NCI-H1694 treated with DMSO at 0.1 percent for 48 hours (cell line): ENCODE measurements around the gene TMEM38A.

ENCODE experiments used
- DNase-seq: peaks from one replicate; lab custom pipeline; 2025; lab: John Stamatoyannopoulos, UW

TMEM38A gene

GRCh38 chr19:16660763-16661479 lies at the start of gene TMEM38A:
TSS of gene TMEM38A (plus strand) at chr19:16661139. CDS start at chr19:16661218, 79 bp downstream.
- DNase-seq = no peak

GRCh38 chr19:16612636-16613035 lies 48.3 kb upstream of the TMEM38A start:
- no peak for DNase-seq

GRCh38 chr19:16613841-16614240 lies 47.1 kb upstream of the TMEM38A start:
- DNase-seq = no peak

DNA sequence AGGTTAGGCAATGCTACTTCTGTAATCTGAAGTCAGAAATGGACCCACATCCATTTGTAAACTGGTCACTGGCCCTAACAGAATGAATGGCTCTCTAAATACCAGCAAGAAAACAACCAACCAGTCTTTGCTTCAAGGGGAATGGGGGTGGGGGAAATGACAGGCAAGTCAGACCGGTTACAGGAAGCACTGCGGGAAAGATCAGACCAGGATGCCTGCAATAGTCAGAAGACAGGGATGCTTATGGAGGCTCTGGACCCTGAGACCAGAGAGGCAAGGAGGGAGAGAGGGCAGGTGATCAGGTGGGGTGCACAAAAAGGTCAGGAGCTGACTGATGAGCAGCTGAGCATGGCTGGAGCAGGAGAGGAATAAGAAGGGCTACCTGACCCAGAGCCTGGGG lies 46.0 kb upstream of the TMEM38A start:
- DNase-seq = no peak

GRCh38 chr19:16615808-16616207 lies 45.1 kb upstream of the TMEM38A start:
- no peak for DNase-seq

- no peak for DNase-seq
These were observed 42.7 kb upstream of the TMEM38A start for GRCh38 chr19:16618248-16618647.

DNA sequence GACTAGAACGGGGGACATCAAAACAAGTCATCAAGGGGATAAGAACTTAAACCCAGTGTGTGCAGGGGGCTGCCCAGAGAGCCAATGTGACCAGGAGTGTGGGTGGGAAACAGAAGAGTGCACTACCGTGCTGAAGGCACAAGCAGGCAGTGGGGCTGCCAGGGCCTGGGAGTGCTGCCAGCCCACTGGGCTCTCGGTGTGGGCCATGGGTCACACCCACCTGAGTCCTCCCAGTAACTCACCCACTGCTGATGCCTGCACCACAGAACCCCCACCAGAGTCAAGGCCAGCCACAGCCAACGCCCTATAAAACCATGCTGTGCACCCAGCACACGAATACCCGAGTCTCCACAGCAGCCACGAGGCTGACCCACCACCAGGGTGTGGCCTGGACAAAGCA lies 41.5 kb upstream of the TMEM38A start:
- no peak for DNase-seq

- no peak for DNase-seq
These were observed 40.9 kb upstream of the TMEM38A start for GRCh38 chr19:16620018-16620417.

- DNase-seq = no peak
These were observed 40.4 kb upstream of the TMEM38A start for GRCh38 chr19:16620584-16620983.

- no peak for DNase-seq
These were observed 39.7 kb upstream of the TMEM38A start for GRCh38 chr19:16621165-16621800.

GRCh38 chr19:16623066-16623465 lies 37.9 kb upstream of the TMEM38A start:
- no peak for DNase-seq

- DNase-seq = no peak
These were observed 37.4 kb upstream of the TMEM38A start for GRCh38 chr19:16623576-16623975.

- no peak for DNase-seq
These were observed 36.7 kb upstream of the TMEM38A start for GRCh38 chr19:16624236-16624635.

DNA sequence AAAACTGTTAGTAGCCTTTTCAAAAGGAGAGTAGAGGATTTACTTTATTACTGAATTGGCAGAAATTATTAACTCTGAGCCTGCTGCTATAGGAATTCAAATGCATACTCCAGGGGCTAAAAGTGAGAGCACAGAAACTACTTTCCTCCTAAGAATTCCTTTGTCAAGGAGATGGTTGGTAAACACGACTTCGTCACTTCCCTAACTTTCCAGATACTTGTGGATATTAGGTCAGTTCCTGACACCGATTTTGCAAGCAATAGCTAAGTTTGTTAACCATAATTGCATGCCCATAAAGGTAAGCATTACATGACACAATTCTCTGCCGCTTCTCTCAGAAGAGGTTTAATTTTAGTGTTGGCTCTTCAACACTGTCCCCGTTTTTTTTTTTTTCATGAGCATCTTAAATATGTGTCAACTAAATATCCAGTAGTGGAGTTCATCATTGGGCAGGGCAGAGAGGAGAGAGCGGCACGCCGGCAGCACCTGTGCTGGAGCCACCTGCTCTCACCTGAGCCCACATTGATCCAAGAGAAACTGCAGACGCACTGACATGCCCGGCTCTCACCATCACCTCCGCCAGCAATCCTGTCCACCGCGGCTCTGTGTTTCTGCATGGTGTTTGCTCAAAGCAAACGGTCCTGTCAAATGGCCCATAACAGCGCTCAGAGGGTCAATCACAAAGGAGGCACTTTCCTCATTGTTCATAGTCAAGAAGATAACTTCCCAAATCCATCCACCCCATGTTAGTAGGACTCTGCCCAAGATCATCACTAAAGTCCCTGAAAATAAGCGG lies 35.6 kb upstream of the TMEM38A start:
- DNase-seq = no peak

GRCh38 chr19:16626796-16627192 lies 34.1 kb upstream of the TMEM38A start:
- DNase-seq = no peak

DNA sequence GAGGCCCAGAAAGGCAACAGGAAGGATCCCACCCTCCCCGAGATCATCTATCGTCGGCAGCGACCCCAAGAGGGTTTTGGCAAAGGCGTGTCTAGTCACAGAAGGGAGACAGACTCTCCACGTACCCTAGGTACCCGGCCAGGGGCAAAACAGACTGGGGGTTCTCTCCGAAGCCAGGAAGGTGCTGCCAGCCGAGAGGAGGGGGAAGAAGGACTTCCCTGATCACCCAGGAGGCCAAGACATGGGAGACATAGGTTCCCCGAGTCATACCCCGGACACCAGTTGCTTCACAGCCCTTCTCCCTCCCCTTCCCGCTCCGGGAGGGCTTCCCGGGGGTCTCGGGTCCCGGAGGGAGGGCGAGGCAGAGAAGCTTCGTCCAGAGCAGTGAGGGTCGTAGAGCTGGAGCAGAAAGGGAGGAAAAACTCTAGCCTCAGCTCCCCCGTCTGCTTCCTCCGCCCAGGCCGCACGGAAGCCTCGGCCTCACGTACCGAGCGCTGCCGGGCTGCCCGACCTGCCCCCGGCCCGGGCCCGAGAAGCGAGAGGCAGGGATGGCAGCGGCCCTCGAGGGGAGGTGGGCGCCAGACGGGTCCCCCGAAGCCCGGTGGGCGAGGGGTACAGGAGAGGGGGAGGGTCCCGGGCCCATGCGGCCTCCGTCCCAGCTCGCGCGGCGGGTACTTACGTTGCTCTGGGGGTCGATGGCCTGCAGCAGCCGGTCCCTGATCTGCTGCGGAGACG lies 33.6 kb upstream of the TMEM38A start:
- no peak for DNase-seq

GRCh38 chr19:16627928-16628182 lies 33.1 kb upstream of the TMEM38A start:
- DNase-seq = no peak

DNA sequence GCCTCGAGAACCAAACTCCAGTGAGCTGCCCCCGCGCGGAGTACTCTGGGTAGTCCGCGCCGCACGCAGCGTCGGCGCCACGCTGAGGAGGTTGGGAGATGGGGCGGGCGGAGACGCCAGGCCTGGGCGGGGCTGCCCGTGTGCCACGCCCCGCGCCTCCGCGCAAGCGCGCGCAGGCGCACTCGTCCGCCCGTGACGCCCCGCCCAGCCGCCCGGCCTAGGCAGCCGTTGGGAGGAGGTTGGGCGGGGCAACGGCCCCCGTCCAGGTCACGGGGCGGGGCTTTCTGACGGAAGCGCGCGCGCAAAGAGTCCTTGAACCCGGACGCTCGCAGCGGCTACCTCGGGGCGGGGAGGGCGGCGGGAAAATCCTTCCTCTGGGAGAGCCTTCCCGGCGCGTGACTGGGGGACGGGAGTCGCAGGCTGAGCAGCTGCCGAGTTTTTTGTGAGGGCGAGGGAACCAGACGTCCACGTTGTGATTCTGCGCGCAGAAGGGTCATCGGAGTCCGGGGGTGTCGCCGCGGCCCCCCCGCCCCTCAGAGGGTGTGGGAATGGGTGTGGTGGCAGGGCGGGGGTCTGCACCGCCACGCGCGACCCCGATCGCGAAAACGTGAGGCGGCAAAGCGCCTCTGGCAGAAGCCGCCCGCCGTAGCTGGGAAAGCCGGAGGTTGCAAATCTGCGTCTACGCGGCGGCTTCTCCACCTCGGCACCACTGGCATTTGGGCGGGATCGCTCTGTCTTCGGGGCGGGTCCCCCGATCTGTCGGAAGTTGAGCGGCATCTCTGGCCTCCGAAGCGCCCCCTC lies 32.6 kb upstream of the TMEM38A start, which contains the start of gene MED26:
MED26 (minus strand) TSS at position 22 of the 801 bp plus-strand sequence. CDS start 261 bp downstream, outside the sequence.
- DNase-seq = peak; percentile 80

DNA sequence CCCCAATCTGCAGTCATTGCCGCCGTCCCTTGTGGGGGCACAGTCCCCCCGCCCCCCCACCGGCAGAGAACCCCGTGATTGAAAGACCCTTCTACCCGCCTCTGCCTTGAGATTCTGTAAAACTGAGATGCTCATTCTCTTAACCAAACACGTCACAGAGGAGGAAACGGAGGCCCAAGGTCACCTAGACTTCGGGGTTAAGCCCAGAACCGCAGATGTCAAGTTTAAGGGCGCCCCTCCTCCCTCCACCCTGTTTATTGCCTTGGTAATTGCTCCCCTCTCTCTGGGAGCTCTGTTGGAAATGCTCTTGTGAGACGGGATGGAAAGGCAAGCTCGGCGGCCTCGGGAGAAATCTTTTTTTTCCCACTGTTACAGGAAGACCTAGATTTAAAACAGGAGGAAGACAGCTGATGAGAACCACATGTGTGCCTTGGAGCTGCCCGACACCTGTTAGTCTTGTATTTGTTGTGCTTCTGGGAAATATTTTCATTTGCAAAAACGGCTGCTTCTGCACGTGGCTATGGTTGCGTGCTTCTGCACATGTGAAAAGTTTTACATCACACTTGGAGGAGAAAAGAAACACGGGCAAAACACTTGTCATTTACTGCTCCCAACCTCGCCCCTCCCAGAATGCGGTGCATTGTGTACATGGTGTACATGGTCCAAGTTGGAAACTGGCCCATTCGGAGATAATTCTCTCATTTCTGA lies 31.8 kb upstream of the TMEM38A start:
- no peak for DNase-seq

- no peak for DNase-seq
These were observed 29.5 kb upstream of the TMEM38A start for GRCh38 chr19:16631465-16631864.

GRCh38 chr19:16637535-16637934 lies 23.4 kb upstream of the TMEM38A start:
- no peak for DNase-seq
